Thyroid gland (tissue), 4 donors: ENCODE results near the gene SELENOP.

Experiments used
- POLR2A ChIP-seq, 2 donors: fragments of 450-650 bp; IDR thresholded peaks; one replicate each; pipeline ENCODE4 v1.6.1; 2017; ENCODE audit warnings: antibody characterized with exemption in 2 of 2, mild to moderate bottlenecking in 2 of 2, moderate library complexity in 1 of 2
- TF ChIP-seq, protein P1 (sequence below), 6 experiments: fragments of 200-600 bp in 3 of 6; fragments of 450-650 bp in 3 of 6; sonication (generic) in 3 of 6; IDR thresholded peaks; one replicate each; pipeline ENCODE4 v1.5.1; 2016 to 2019; ENCODE audit warnings: antibody characterized with exemption in 6 of 6, mild to moderate bottlenecking in 2 of 6, inconsistent platforms in 1 of 6, moderate library complexity in 1 of 6

DNA sequence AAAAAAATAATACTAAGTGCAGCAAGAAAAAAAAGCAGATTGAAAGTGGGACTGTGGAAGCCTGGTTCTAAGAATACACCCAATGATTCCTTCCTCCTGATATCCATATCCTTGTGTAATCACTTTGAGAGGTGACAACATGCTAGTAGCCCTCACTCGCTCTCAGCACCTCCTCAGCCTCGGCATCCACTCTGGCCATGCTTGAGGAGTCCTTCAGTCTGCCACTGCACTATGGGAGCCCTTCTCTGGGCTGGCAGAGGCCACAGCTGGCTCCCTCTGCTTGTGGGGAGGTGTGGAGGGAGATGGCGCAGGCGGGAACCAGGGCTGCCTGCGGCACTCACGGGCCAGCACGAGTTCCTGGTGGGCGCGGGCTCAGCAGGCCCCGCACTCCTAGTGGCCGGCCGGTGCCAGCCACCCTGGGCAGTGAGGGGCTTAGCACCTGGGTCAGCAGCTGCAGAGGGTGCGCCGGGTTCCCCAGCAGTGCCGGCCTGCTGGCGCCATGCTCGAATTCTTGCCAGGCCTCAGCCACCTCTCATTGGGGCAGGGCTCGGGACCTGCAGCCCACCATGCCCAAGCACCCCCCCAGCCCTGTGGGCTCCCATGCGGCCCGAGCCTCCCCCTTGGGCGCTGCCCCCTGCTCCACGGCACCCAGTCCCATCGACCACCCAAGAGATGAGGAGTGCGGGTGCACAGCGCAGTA, 24.5 kb upstream of the SELENOP start:
- TF ChIP-seq, protein P1, sequence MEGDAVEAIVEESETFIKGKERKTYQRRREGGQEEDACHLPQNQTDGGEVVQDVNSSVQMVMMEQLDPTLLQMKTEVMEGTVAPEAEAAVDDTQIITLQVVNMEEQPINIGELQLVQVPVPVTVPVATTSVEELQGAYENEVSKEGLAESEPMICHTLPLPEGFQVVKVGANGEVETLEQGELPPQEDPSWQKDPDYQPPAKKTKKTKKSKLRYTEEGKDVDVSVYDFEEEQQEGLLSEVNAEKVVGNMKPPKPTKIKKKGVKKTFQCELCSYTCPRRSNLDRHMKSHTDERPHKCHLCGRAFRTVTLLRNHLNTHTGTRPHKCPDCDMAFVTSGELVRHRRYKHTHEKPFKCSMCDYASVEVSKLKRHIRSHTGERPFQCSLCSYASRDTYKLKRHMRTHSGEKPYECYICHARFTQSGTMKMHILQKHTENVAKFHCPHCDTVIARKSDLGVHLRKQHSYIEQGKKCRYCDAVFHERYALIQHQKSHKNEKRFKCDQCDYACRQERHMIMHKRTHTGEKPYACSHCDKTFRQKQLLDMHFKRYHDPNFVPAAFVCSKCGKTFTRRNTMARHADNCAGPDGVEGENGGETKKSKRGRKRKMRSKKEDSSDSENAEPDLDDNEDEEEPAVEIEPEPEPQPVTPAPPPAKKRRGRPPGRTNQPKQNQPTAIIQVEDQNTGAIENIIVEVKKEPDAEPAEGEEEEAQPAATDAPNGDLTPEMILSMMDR (IDR thresholded peaks at IDR 0.05) = no peak
- TF ChIP-seq POLR2A (IDR thresholded peaks at IDR 0.05) = no peak
